ENCODE data around the gene BICC1.
"Not testable (repeated sequence)": the region's sequence is repeated elsewhere in the genome, so short reads cannot be mapped to it uniquely, and the experiment has no call there.

The BICC1 gene

GRCh38 chr10:58590152-58590840 is 77.6 kb downstream of the BICC1 start:
- TF ChIP-seq CTCF (IDR thresholded peaks at IDR 0.05; ENCODE audit: insufficient read depth, low read depth, low read length, missing control alignments), result no peak
- no peak for DNase-seq (ENCODE audit: low read depth)
- H3K4me3 ChIP-seq (ENCODE audit: low read depth, low read length), result no peak overlapping the region

- no peak overlapping the region for H3K4me3 ChIP-seq (ENCODE audit: low read depth, low read length)
- DNase-seq (ENCODE audit: low read depth), result no peak
- no peak for TF ChIP-seq CTCF (IDR thresholded peaks at IDR 0.05; ENCODE audit: insufficient read depth, low read depth, low read length, missing control alignments)
Observed at GRCh38 chr10:58590924-58591323, 78.3 kb downstream of the BICC1 start.

GRCh38 chr10:58593008-58593407 is 80.3 kb downstream of the BICC1 start:
- DNase-seq (ENCODE audit: low read depth), result no peak
- no peak overlapping the region for H3K4me3 ChIP-seq (ENCODE audit: low read depth, low read length)
- TF ChIP-seq CTCF (IDR thresholded peaks at IDR 0.05; ENCODE audit: insufficient read depth, low read depth, low read length, missing control alignments), result no peak

GRCh38 chr10:58597211-58597610 is 84.5 kb downstream of the BICC1 start:
- H3K4me3 ChIP-seq (ENCODE audit: low read depth, low read length); DNase-seq (ENCODE audit: low read depth): not testable (repeated sequence)

- DNase-seq (ENCODE audit: low read depth), result no peak
- TF ChIP-seq CTCF (IDR thresholded peaks at IDR 0.05; ENCODE audit: insufficient read depth, low read depth, low read length, missing control alignments), result no peak
- H3K4me3 ChIP-seq (ENCODE audit: low read depth, low read length), result no peak overlapping the region
Observed at GRCh38 chr10:58599927-58600553, 87.4 kb downstream of the BICC1 start.

GRCh38 chr10:58608351-58608750 is 95.7 kb downstream of the BICC1 start:
- DNase-seq (ENCODE audit: low read depth), result no peak
- H3K4me3 ChIP-seq (ENCODE audit: low read depth, low read length), result no peak overlapping the region
- TF ChIP-seq CTCF (IDR thresholded peaks at IDR 0.05; ENCODE audit: insufficient read depth, low read depth, low read length, missing control alignments), result no peak

- H3K4me3 ChIP-seq (ENCODE audit: low read depth, low read length), result no peak overlapping the region
- no peak for DNase-seq (ENCODE audit: low read depth)
- no peak for TF ChIP-seq CTCF (IDR thresholded peaks at IDR 0.05; ENCODE audit: insufficient read depth, low read depth, low read length, missing control alignments)
Observed at GRCh38 chr10:58608826-58609531, 96.3 kb downstream of the BICC1 start.
